Hepatocyte (in vitro differentiated cells): ENCODE results near the gene RNF115. TPM values are rescaled to one million over a fixed set of nuclear protein-coding genes. Genes with fewer than 3 reads are reported as not detected.

Source experiments
- DNase-seq: peaks from one replicate; pipeline ENCODE4 v3.0.0-alpha.2; 2016; ENCODE audit warnings: low spot score
- H2AFZ ChIP-seq: fragments of 200-600 bp; sonication (generic); 2 replicates; pipeline ENCODE4 v1.6.0; 2016; ENCODE audit warnings: antibody characterized with exemption, mild to moderate bottlenecking
- H3K27ac ChIP-seq: fragments of 200-600 bp; sonication (generic); 2 replicates; pipeline ENCODE4 v1.5.1; 2016; ENCODE audit warnings: mild to moderate bottlenecking
- H3K27me3 ChIP-seq: fragments of 200-600 bp; sonication (generic); 2 replicates; pipeline ENCODE4 v1.6.1; 2016
- H3K36me3 ChIP-seq: fragments of 200-600 bp; sonication (generic); replicated peaks from 2 replicates; pipeline ENCODE4 v1.5.1; 2016; ENCODE audit warnings: low read depth; ENCODE audit not compliant: insufficient read depth
- H3K4me1 ChIP-seq: fragments of 200-600 bp; sonication (generic); 2 replicates; pipeline ENCODE4 v1.5.1; 2016; ENCODE audit warnings: mild to moderate bottlenecking, moderate library complexity; ENCODE audit not compliant: insufficient read depth
- H3K4me2 ChIP-seq: fragments of 200-600 bp; sonication (generic); 2 replicates; pipeline ENCODE4 v1.6.0; 2016
- H3K4me3 ChIP-seq: fragments of 200-600 bp; sonication (generic); 2 replicates; pipeline ENCODE4 v1.5.1; 2016; ENCODE audit warnings: mild to moderate bottlenecking
- H3K79me2 ChIP-seq: fragments of 200-600 bp; sonication (generic); 2 replicates; pipeline ENCODE4 v1.6.0; 2017; ENCODE audit warnings: mild to moderate bottlenecking
- H3K9me2 ChIP-seq: fragments of 200-600 bp; sonication (generic); replicated peaks from 2 replicates; pipeline ENCODE4 v1.6.0; 2017; ENCODE audit warnings: mild to moderate bottlenecking; ENCODE audit not compliant: insufficient read depth
- H3K9me3 ChIP-seq: fragments of 200-600 bp; sonication (generic); 2 replicates; pipeline ENCODE4 v1.5.1; 2016; ENCODE audit warnings: low read depth, mild to moderate bottlenecking
- H4K20me1 ChIP-seq: fragments of 200-600 bp; sonication (generic); 2 replicates; pipeline ENCODE4 v1.6.0; 2016; ENCODE audit warnings: mild to moderate bottlenecking; ENCODE audit not compliant: insufficient read depth, poor library complexity, severe bottlenecking
- CTCF ChIP-seq: fragments of 200-600 bp; sonication (generic); IDR thresholded peaks from 2 replicates; pipeline ENCODE4 v1.5.1; 2016; ENCODE audit warnings: antibody characterized with exemption, mild to moderate bottlenecking; ENCODE audit not compliant: poor library complexity
- EZH2 ChIP-seq: fragments of 200-600 bp; sonication (generic); IDR thresholded peaks from 2 replicates; pipeline ENCODE4 v1.6.1; 2016; ENCODE audit warnings: antibody characterized with exemption, mild to moderate bottlenecking, borderline replicate concordance
- EZH2phosphoT487 ChIP-seq: fragments of 200-600 bp; sonication (generic); IDR thresholded peaks from one replicate; pipeline ENCODE4 v1.6.1; 2018; ENCODE audit warnings: antibody characterized with exemption, mild to moderate bottlenecking, low read depth, moderate library complexity; ENCODE audit not compliant: unreplicated experiment, severe bottlenecking
- WGBS: methylation state at CpG from one replicate; pipeline ENCODE4 v1.1.6; 2016; ENCODE audit warnings: low lambda C conversion rate; ENCODE audit errors: missing lambda C conversion rate; 5-methylcytosine and 5-hydroxymethylcytosine counted together
- polyA plus RNA-seq: library from polyadenylated mRNA; unstranded; fragments of >200 nt; fragmentation: Nextera tagmentation; extraction: Ambion mirVana; gene quantifications from 2 replicates; pipeline ENCODE4 v1.2.1, GENCODE V29; 2016
- total RNA-seq: library from RNA; depleted of rRNA; stranded (reverse); fragments of >200 nt; gene quantifications from 2 replicates; pipeline ENCODE4 v1.2.3, GENCODE V29; 2014

The RNF115 gene
- total and polyA plus RNA-seq, 2 experiments from 2014 or later, result 8.6 to 13.7 TPM

- DNase-seq, result no peak
- Histone ChIP-seq H3K4me2 (no peak overlapping the region), H3K27ac (no peak overlapping the region), H3K27me3 (no peaks in the 10 kb centered on the region), H2AFZ (no peak overlapping the region), H3K36me3 (no peaks in the 10 kb centered on the region), H3K9me3 (no peaks in the 10 kb centered on the region), H3K9me2 (no peaks in the 10 kb centered on the region), H3K79me2 (no peaks in the 10 kb centered on the region), H3K4me1 (no peaks in the 10 kb centered on the region), H4K20me1 (no peaks in the 10 kb centered on the region), H3K4me3 (no peak overlapping the region)
- TF ChIP-seq EZH2 (no peak), CTCF (no peak), EZH2phosphoT487 (no peak)
- 93% methylated on average over 9 of the region's 9 CpGs for WGBS
These were observed 76.3 kb downstream of the RNF115 start for GRCh38 chr1:145747398-145748247.

GRCh38 chr1:145740269-145740668, 83.6 kb downstream of the RNF115 start:
- H3K4me1 ChIP-seq, result no peaks in the 10 kb centered on the region
- peak; percentile 45 for DNase-seq
- H4K20me1 ChIP-seq, result no peaks in the 10 kb centered on the region
- H3K27me3 ChIP-seq, result no peaks in the 10 kb centered on the region
- 24% methylated on average over 4 of the region's 4 CpGs for WGBS
- H3K79me2 ChIP-seq, result no peaks in the 10 kb centered on the region
- H2AFZ ChIP-seq, result no peak overlapping the region
- H3K4me3 ChIP-seq, result no peak overlapping the region
- no peaks in the 10 kb centered on the region for H3K9me3 ChIP-seq
- no peak overlapping the region for H3K4me2 ChIP-seq
- no peaks in the 10 kb centered on the region for H3K36me3 ChIP-seq
- peak overlapping the region; percentile 8 for H3K27ac ChIP-seq
- no peaks in the 10 kb centered on the region for H3K9me2 ChIP-seq
- TF ChIP-seq EZH2 (no peak), CTCF (no peak), EZH2phosphoT487 (no peak)

- H3K36me3 ChIP-seq, result no peaks in the 10 kb centered on the region
- no peak overlapping the region for H3K4me2 ChIP-seq
- no peak overlapping the region for H3K27ac ChIP-seq
- no peak overlapping the region for H2AFZ ChIP-seq
- DNase-seq, result no peak
- H3K79me2 ChIP-seq, result no peaks in the 10 kb centered on the region
- no peaks in the 10 kb centered on the region for H3K9me2 ChIP-seq
- H3K27me3 ChIP-seq, result no peaks in the 10 kb centered on the region
- 95% methylated on average over 1 of the region's 1 CpG for WGBS
- H3K4me1 ChIP-seq, result no peaks in the 10 kb centered on the region
- H4K20me1 ChIP-seq, result no peaks in the 10 kb centered on the region
- TF ChIP-seq CTCF (no peak), EZH2 (no peak), EZH2phosphoT487 (no peak)
- H3K4me3 ChIP-seq, result no peak overlapping the region
- no peaks in the 10 kb centered on the region for H3K9me3 ChIP-seq
These were observed 87.7 kb downstream of the RNF115 start for GRCh38 chr1:145736191-145736590.
